Right lobe of liver (tissue), 6 donors: ENCODE data around the gene LIFR. TPM values are rescaled to one million over a fixed set of nuclear protein-coding genes. Genes with fewer than 3 reads are reported as not detected.

Source experiments
- ATAC-seq, 4 donors: fragments of 200-7000 bp; cut with Tn5 transposase; one replicate each; pipeline ENCODE4 v1.9.1; 2020; ENCODE audit warnings: mild to moderate bottlenecking in 4 of 4, moderate library complexity in 4 of 4
- DNase-seq, 3 donors: peaks; one replicate each; pipeline ENCODE4 v3.0.0-alpha.2; 2020
- H3K27ac ChIP-seq, 3 donors: fragments of 200-600 bp; one replicate each; pipeline ENCODE4 v1.8.0; 2022
- H3K27me3 ChIP-seq, 2 donors: fragments of 200-600 bp; one replicate each; pipeline ENCODE4 v1.8.0; 2022
- H3K36me3 ChIP-seq, 4 donors: fragments of 200-600 bp; sonication (generic) in 1 of 4; one replicate each; pipeline versions ENCODE4 v1.5.1 to v1.8.0; 2017 to 2022; ENCODE audit warnings: control low read depth in 1 of 4
- H3K4me1 ChIP-seq, 4 donors: fragments of 200-600 bp; sonication (generic) in 1 of 4; one replicate each; pipeline versions ENCODE4 v1.5.1 to v1.8.0; 2017 to 2022; ENCODE audit warnings: control low read depth in 1 of 4
- H3K4me3 ChIP-seq, 3 donors: fragments of 200-600 bp; one replicate each; pipeline ENCODE4 v1.8.0; 2022
- H3K9me3 ChIP-seq, 4 donors: fragments of 200-600 bp; sonication (generic) in 1 of 4; one replicate each; pipeline versions ENCODE4 v1.5.1 to v1.8.0; 2017 to 2022; ENCODE audit warnings: control low read depth in 1 of 4
- POLR2A ChIP-seq: fragments of 450-650 bp; IDR thresholded peaks from one replicate; pipeline ENCODE4 v1.6.1; 2017; ENCODE audit warnings: antibody characterized with exemption, mild to moderate bottlenecking
- WGBS: methylation state at CpG from one replicate; pipeline ENCODE4 v1.1.6; 2018; ENCODE audit warnings: low coverage, low lambda C conversion rate; ENCODE audit not compliant: insufficient coverage; ENCODE audit errors: missing lambda C conversion rate; 5-methylcytosine and 5-hydroxymethylcytosine counted together
- intact Hi-C, 2 donors: fragments of 100-400 bp; cut with DNase I; formaldehyde crosslinking; loops; one replicate each; pipeline versions ENCODE4 v1.11.2 to v1.14.1; 2022
- total RNA-seq, 6 experiments: library from RNA; depleted of rRNA in 2 of 6; stranded (reverse); fragments of >200 nt in 2 of 6; fragmentation: NEBNext Ultra II Directional in 3 of 6; extraction: Animal tissue kit (Norgen Biotek cat#: 25700) in 3 of 6; gene quantifications; one replicate each; pipeline versions ENCODE4 v1.1.0 to v1.2.4, GENCODE V29; 2016 to 2023
- TF ChIP-seq, protein P1 (sequence below), 4 donors: fragments of 200-600 bp in 3 of 4; fragments of 450-650 bp in 1 of 4; IDR thresholded peaks; one replicate each; pipeline versions ENCODE4 v1.5.1 to v1.8.0; 2016 to 2022; ENCODE audit warnings: antibody characterized with exemption in 4 of 4, mild to moderate bottlenecking in 2 of 4
- donor health status: DM: no; HTN: yes; CAD: no.
- donor health status: DM: no; HTN: no; CAD: no.
- donor health status: DM: no; HTN: no; CAD: no.
- donor health status: DM: no; HTN: yes; CAD: no.
- donor health status: DM: no; HTN: yes; CAD: no.

LIFR gene
- total RNA-seq, 6 experiments from 2014 or later: 14.3 to 52.1 (median 28.2) TPM

DNA sequence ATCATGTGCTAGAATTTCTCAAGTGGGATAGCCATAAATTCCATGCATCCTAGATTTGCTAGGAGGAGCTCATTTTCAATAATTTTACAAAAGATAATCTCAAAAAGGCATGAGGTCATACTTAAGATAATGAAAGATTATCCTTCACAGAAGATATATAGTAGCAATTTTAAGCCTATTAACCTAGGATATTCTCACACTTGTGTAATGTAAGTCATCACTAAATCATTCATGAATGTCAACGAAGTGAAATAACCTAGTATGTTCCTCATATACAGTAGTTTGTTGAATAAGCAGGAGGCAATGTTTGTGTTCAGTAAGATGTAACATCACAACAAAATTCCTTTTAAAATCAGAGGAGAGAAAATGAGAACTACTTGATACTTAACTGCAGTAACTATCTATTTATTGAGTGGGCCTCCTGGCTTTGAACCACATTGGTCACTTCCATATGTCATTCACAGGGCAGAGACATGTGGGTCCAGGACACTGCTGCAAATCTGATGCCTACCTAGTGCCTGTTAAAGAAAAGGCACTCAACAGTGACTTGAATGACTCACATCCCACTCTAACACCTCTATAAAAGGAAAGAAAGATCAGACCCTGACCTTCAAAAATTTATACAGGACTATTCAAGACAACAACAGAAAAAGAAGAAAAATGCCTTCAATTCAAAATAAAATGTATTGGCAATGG lies 8.2 kb downstream of the LIFR start:
- TF ChIP-seq, protein P1, sequence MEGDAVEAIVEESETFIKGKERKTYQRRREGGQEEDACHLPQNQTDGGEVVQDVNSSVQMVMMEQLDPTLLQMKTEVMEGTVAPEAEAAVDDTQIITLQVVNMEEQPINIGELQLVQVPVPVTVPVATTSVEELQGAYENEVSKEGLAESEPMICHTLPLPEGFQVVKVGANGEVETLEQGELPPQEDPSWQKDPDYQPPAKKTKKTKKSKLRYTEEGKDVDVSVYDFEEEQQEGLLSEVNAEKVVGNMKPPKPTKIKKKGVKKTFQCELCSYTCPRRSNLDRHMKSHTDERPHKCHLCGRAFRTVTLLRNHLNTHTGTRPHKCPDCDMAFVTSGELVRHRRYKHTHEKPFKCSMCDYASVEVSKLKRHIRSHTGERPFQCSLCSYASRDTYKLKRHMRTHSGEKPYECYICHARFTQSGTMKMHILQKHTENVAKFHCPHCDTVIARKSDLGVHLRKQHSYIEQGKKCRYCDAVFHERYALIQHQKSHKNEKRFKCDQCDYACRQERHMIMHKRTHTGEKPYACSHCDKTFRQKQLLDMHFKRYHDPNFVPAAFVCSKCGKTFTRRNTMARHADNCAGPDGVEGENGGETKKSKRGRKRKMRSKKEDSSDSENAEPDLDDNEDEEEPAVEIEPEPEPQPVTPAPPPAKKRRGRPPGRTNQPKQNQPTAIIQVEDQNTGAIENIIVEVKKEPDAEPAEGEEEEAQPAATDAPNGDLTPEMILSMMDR (IDR thresholded peaks at IDR 0.05): no peak
- TF ChIP-seq POLR2A: no peak
- no peaks in the 10 kb centered on the region for H3K27me3 ChIP-seq
- ATAC-seq (peak in 1 of 4 donors; percentile 15), DNase-seq (no peak)
- H3K9me3 ChIP-seq: no peaks in the 10 kb centered on the region
- H3K27ac ChIP-seq: no peak overlapping the region
- WGBS: 40% methylated on average over 1 of the region's 1 CpG
- H3K4me1 ChIP-seq: peaks cover 0 to 4% (median 0%) of the 10 kb centered on the region in 4 donors
- no peak overlapping the region for H3K4me3 ChIP-seq
- intact Hi-C loops: no loop called here
- no peaks in the 10 kb centered on the region for H3K36me3 ChIP-seq

DNA sequence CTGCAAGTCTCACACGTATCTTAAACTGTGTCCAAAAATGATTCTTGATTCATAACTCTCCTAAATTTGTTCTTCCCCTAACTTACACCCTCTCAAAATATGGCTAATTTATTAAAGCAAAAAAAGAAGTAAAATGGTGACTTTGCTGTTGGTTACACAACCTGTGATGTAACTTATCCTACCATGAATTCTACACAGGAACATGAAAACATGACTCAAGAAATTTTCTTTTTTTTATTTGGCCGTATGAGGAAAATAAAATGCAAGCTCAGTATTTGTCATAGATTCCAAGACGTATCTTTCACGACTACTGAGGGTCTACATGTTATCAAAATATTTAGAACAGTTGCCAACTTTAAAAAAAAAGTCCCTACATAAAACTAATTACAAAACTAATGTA lies 9.2 kb downstream of the LIFR start:
- intact Hi-C loops: no loop called here

DNA sequence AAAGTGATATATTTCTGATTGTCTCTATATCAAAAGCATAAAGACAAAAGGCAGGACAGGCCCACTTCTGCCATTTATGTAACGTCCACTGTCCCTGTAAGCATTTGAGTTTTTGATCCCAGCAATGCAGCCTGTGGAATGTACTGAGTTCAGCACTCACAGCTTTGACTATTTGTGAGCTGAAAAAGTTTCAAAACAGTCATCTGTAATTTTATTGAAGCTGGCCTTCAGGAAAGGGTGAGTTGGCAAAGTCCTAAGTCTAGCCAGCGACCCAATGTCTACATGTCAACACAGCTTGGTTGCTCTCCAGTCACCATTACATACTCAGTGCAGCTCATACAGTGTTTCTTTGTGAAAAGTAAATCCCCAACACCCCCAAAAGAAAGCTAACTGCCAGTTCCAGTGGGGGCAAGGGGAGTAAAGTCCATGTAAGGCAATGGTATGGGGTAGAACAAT lies 9.7 kb downstream of the LIFR start:
- DNase-seq (no peak), ATAC-seq (peak in 3 of 4 donors; percentile 63 to 84 (median 66))
- no peaks in the 10 kb centered on the region for H3K27me3 ChIP-seq
- intact Hi-C loops: no loop called here
- peaks cover 0 to 4% (median 0%) of the 10 kb centered on the region in 4 donors for H3K4me1 ChIP-seq
- no peak overlapping the region for H3K4me3 ChIP-seq
- TF ChIP-seq POLR2A: no peak
- TF ChIP-seq, protein P1 (IDR thresholded peaks at IDR 0.05): no peak
- no peaks in the 10 kb centered on the region for H3K36me3 ChIP-seq
- 18% methylated on average over 2 of the region's 2 CpGs for WGBS
- H3K27ac ChIP-seq: no peak overlapping the region
- no peaks in the 10 kb centered on the region for H3K9me3 ChIP-seq

More for the DNA sequence above, 9.2 kb downstream of the LIFR start:
- H3K4me1 ChIP-seq: peaks cover 0 to 4% (median 0%) of the 10 kb centered on the region in 4 donors
- no peak for ATAC-seq
- no peaks in the 10 kb centered on the region for H3K36me3 ChIP-seq
- DNase-seq: no peak
- no peak overlapping the region for H3K27ac ChIP-seq
- no peaks in the 10 kb centered on the region for H3K27me3 ChIP-seq
- 65% methylated on average over 4 of the region's 4 CpGs for WGBS
- H3K4me3 ChIP-seq: no peak overlapping the region
- no peaks in the 10 kb centered on the region for H3K9me3 ChIP-seq
- TF ChIP-seq POLR2A: no peak
- TF ChIP-seq, protein P1 (IDR thresholded peaks at IDR 0.05): no peak

DNA sequence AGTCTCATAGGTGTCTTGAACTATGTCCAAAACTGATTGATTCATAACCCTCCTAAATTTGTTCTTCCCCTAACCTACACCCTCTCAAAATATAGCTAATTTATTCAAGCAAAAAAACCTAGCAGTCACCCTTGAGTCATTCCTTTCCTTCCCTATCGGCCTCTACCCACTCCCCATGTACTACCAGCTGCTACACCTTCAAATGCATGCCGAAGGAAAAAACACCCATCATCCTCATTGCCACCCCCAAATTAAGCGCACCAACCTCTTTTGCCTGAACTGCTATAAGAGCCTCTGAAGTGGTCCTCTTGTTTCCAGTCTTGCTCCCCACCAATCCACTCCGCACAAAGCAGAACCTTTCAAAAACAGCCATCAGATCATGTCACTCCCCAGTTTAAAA lies 12.6 kb downstream of the LIFR start:
- TF ChIP-seq, protein P1 (IDR thresholded peaks at IDR 0.05): no peak
- no peak for TF ChIP-seq POLR2A
- Histone ChIP-seq H3K27me3 (no peaks in the 10 kb centered on the region), H3K4me1 (peaks cover 0 to 4% (median 0%) of the 10 kb centered on the region in 4 donors), H3K4me3 (no peak overlapping the region), H3K36me3 (no peaks in the 10 kb centered on the region), H3K27ac (no peak overlapping the region), H3K9me3 (no peaks in the 10 kb centered on the region)
- intact Hi-C loops: no loop called here
- no peak for ATAC-seq
- 75% methylated on average over 4 of the region's 4 CpGs for WGBS
- DNase-seq: no peak
